K562 (cell line): ENCODE measurements around the gene NME7. TPM values are rescaled to one million over a fixed set of nuclear protein-coding genes. Genes with fewer than 3 reads are reported as not detected.

ENCODE experiments used
- ATAC-seq: fragments of 200-7000 bp; cut with Tn5 transposase; 3 replicates; pipeline ENCODE4 v1.9.1; 2020; ENCODE audit warnings: moderate library complexity
- BruUV-seq: library from RNA; stranded (reverse); fragments of 400-500 nt; replicated peaks from 2 replicates; lab custom pipeline; 2021; lab: Mats Ljungman, UMichigan
- CTCF ChIA-PET: fragments of 300-600 bp; formaldehyde crosslinking; extraction: SDS; loops from one replicate; lab custom pipeline; 2021; ENCODE audit warnings: low intra/inter-chr PET ratio; lab: Yijun Ruan, JAX
- POLR2A ChIA-PET: fragments of 300-600, 350-650 bp; sonication (Branson Sonifier 250); formaldehyde crosslinking; extraction: SDS; loops from one replicate; lab custom pipeline; 2021; ENCODE audit warnings: antibody characterized with exemption, inconsistent platforms; lab: Yijun Ruan, JAX
- DNase-seq, 4 experiments: peaks; one replicate each; pipeline versions ENCODE4 v3.0.0 to v3.0.0-alpha.2; 2011 to 2018; ENCODE audit warnings: low spot score in 3 of 4, mixed read lengths in 3 of 4; ENCODE audit errors: extremely low read depth in 1 of 4
- FAIRE-seq: peaks from 2 replicates; lab custom pipeline; 2011; peaks lifted over from hg19 to GRCh38; lab: Jason Lieb, UNC
- H2AFZ ChIP-seq: 2 replicates; pipeline ENCODE4 v1.6.0; 2011; ENCODE audit warnings: low read depth, low read length, control low read depth, inconsistent platforms
- H3K27ac ChIP-seq: fragments of 200-600 bp; 3 replicates; pipeline ENCODE4 v1.8.0; 2011; ENCODE audit warnings: low read depth, mild to moderate bottlenecking, control low read depth, inconsistent platforms, low read length, moderate library complexity, mixed read lengths; ENCODE audit errors: extremely low read depth
- H3K27me3 ChIP-seq, 2 experiments: fragments of 300-600 bp in 1 of 2; 2 replicates in 1 of 2; 3 replicates in 1 of 2; pipeline versions ENCODE4 v1.6.0 to v1.8.0; 2011; ENCODE audit warnings: inconsistent platforms in 2 of 2, low read length in 2 of 2, mild to moderate bottlenecking in 1 of 2, mixed read lengths in 1 of 2, moderate library complexity in 1 of 2; ENCODE audit not compliant: control insufficient read depth in 2 of 2, insufficient read depth in 2 of 2
- H3K36me3 ChIP-seq: fragments of 300-600 bp; 3 replicates; pipeline ENCODE4 v1.8.0; 2011; ENCODE audit warnings: mild to moderate bottlenecking, low read length, inconsistent platforms; ENCODE audit not compliant: control insufficient read depth, insufficient read depth
- H3K4me1 ChIP-seq, 2 experiments: fragments of 200-600 bp in 1 of 2; replicated peaks in 1 of 2; 2 replicates in 1 of 2; 3 replicates in 1 of 2; pipeline versions ENCODE4 v1.5.1 to v1.8.0; 2011; ENCODE audit warnings: inconsistent platforms in 2 of 2, low read length in 2 of 2, mild to moderate bottlenecking in 1 of 2, mixed read lengths in 1 of 2, moderate library complexity in 1 of 2; ENCODE audit not compliant: control insufficient read depth in 2 of 2, insufficient read depth in 2 of 2
- H3K4me2 ChIP-seq: 2 replicates; pipeline ENCODE4 v1.6.1; 2011; ENCODE audit warnings: low read length, control low read depth, inconsistent platforms, mixed read lengths; ENCODE audit not compliant: insufficient read depth
- H3K4me3 ChIP-seq: fragments of 200-600 bp; sonication (generic), shearing (Covaris generic); 2 replicates; pipeline ENCODE4 v1.5.1; 2016; ENCODE audit warnings: control low read depth, inconsistent platforms
- H3K79me2 ChIP-seq: fragments of 200-600 bp; 3 replicates; pipeline ENCODE4 v1.8.0; 2011; ENCODE audit warnings: low read length, inconsistent platforms; ENCODE audit not compliant: control insufficient read depth, insufficient read depth
- H3K9ac ChIP-seq, 2 experiments: 2 replicates each; pipeline versions ENCODE4 v1.6.0 to v1.6.1; 2011; ENCODE audit warnings: low read depth in 2 of 2, low read length in 2 of 2, control low read depth in 1 of 2, inconsistent platforms in 1 of 2, mild to moderate bottlenecking in 1 of 2, mixed read lengths in 1 of 2; ENCODE audit not compliant: insufficient read depth in 1 of 2
- H3K9me1 ChIP-seq: one replicate; pipeline ENCODE4 v1.6.0; 2011; ENCODE audit warnings: inconsistent platforms, mild to moderate bottlenecking, low read length, moderate library complexity; ENCODE audit not compliant: control insufficient read depth, insufficient read depth
- H3K9me3 ChIP-seq: replicated peaks from 2 replicates; pipeline ENCODE4 v1.5.1; 2011; ENCODE audit warnings: low read depth, low read length, inconsistent platforms; ENCODE audit not compliant: control insufficient read depth, insufficient read depth
- H4K20me1 ChIP-seq: replicated peaks from 2 replicates; pipeline ENCODE4 v1.6.1; 2011; ENCODE audit warnings: low read length, inconsistent platforms, mixed read lengths; ENCODE audit not compliant: control insufficient read depth, insufficient read depth
- BRCA1 ChIP-seq, 2 experiments: fragments of 450-650 bp in 1 of 2; sonication (generic) in 1 of 2; formaldehyde crosslinking in 1 of 2; IDR thresholded peaks; 2 replicates each; pipeline versions ENCODE4 v1.5.0 to v1.6.1; 2017 to 2020; ENCODE audit warnings: mild to moderate bottlenecking in 1 of 2, missing genetic modification reagents in 1 of 2
- CAMTA2 ChIP-seq: fragments of 250-450 bp; sonication (Bioruptor Pico); conservative IDR thresholded peaks from 2 replicates; pipeline ENCODE4 v1.5.1; 2022
- DACH1 ChIP-seq: fragments of 450-650 bp; IDR thresholded peaks from 2 replicates; pipeline ENCODE4 v1.6.1; 2018; ENCODE audit not compliant: partially characterized antibody
- FOS ChIP-seq: IDR thresholded peaks from 3 replicates; pipeline ENCODE4 v1.6.1; 2011; ENCODE audit not compliant: insufficient read length; ENCODE audit errors: extremely low read depth
- FOXA3 ChIP-seq, 2 experiments: fragments of 450-650 bp in 1 of 2; sonication (generic) in 1 of 2; formaldehyde crosslinking; IDR thresholded peaks in 1 of 2; conservative IDR thresholded peaks in 1 of 2; 2 replicates each; pipeline versions ENCODE4 v1.4.0 to v1.8.0; 2020 to 2022; ENCODE audit warnings: mild to moderate bottlenecking in 2 of 2, missing genetic modification reagents in 1 of 2
- GABPA ChIP-seq: fragments of 200-800 bp; sonication (Bioruptor generic); conservative IDR thresholded peaks from 2 replicates; pipeline ENCODE4 v1.6.1; 2016; ENCODE audit warnings: low read depth, missing genetic modification characterization, missing compliant biosample characterization
- HDAC3 ChIP-seq: fragments of 450-650 bp; IDR thresholded peaks from 2 replicates; pipeline ENCODE4 v1.6.1; 2018; ENCODE audit warnings: borderline replicate concordance, mild to moderate bottlenecking, moderate library complexity; ENCODE audit not compliant: partially characterized antibody
- KAT2B ChIP-seq: IDR thresholded peaks from one replicate; pipeline ENCODE4 v1.6.1; 2012; ENCODE audit warnings: low read depth, mild to moderate bottlenecking, control low read depth, inconsistent platforms, low read length, moderate library complexity
- PRMT5 ChIP-seq: sonication (generic); formaldehyde crosslinking; IDR thresholded peaks from 2 replicates; pipeline ENCODE4 v1.5.0; 2020; ENCODE audit warnings: missing genetic modification reagents
- SAFB ChIP-seq: fragments of 200-400 bp; formaldehyde crosslinking; IDR thresholded peaks from 2 replicates; pipeline ENCODE4 v1.6.1; 2017; ENCODE audit warnings: low read depth, low read length, borderline replicate concordance
- SNRNP70 ChIP-seq: fragments of 200-400 bp; formaldehyde crosslinking; optimal IDR thresholded peaks from 2 replicates; pipeline ENCODE3; 2017; ENCODE audit warnings: low read depth, low read length
- TAF7 ChIP-seq: fragments of 450-650 bp; IDR thresholded peaks from 2 replicates; pipeline ENCODE4 v1.6.1; 2016; ENCODE audit warnings: missing genetic modification characterization, missing compliant biosample characterization
- U2AF1 ChIP-seq: fragments of 200-400 bp; formaldehyde crosslinking; optimal IDR thresholded peaks from 2 replicates; pipeline ENCODE3; 2017; ENCODE audit warnings: mild to moderate bottlenecking, low read depth, low read length, moderate library complexity
- ZNF79 ChIP-seq: fragments of 250-450 bp; sonication (Bioruptor Pico); IDR thresholded peaks from 2 replicates; pipeline ENCODE4 v1.4.0; 2020; ENCODE audit warnings: low read depth, mild to moderate bottlenecking, moderate library complexity
- WGBS: fragments of 100-300 bp; shearing (Covaris generic); methylation state at CpG from one replicate; pipeline ENCODE4 v1.1.6; 2016; ENCODE audit warnings: low coverage, mixed read lengths; ENCODE audit not compliant: insufficient coverage; ENCODE audit errors: missing lambda C conversion rate; 5-methylcytosine and 5-hydroxymethylcytosine counted together
- in situ Hi-C: fragments of 300-500 bp; cut with MboI; formaldehyde crosslinking; loops from 4 replicates; pipeline ENCODE4 v1.15.0; 2018; ENCODE audit warnings: inconsistent platforms, mixed read lengths
- intact Hi-C: fragments of 100-400 bp; cut with micrococcal nuclease; formaldehyde crosslinking; loops from 2 replicates; pipeline ENCODE4 v1.14.2; 2022
- polyA plus RNA-seq, 8 experiments: library from polyadenylated mRNA; depleted of rRNA in 4 of 8; stranded (reverse) in 5 of 8; unstranded in 3 of 8; fragments of >200 nt; fragmentation: Nextera tagmentation in 2 of 8; fragmentation: Illumina TruSeq in 1 of 8; extraction: Ambion mirVana in 2 of 8; extraction: Trizol in 1 of 8; gene quantifications; 2 replicates each; pipeline versions ENCODE4 v1.2.1 to v1.2.3, GENCODE V29; 2011 to 2014; ENCODE audit warnings: inconsistent platforms in 1 of 8, missing spikeins in 1 of 8
- total RNA-seq, 7 experiments: library from RNA; depleted of rRNA in 6 of 7; stranded (reverse); fragments of >200 nt in 6 of 7; fragmentation: Illumina TruSeq in 2 of 7; extraction: Trizol in 2 of 7; gene quantifications; 2 replicates each; pipeline versions ENCODE4 v1.2.1 to v1.2.3, GENCODE V29; 2011 to 2021; ENCODE audit warnings: low replicate concordance in 1 of 7
- TF ChIP-seq, protein P1 (sequence below): fragments of 450-650 bp; IDR thresholded peaks from 2 replicates; pipeline ENCODE4 v1.6.1; 2016; ENCODE audit warnings: low read depth, mild to moderate bottlenecking, moderate library complexity
- TF ChIP-seq, protein P2 (sequence below): fragments of 450-650 bp; formaldehyde crosslinking; IDR thresholded peaks from 2 replicates; pipeline ENCODE4 v1.4.0; 2022; ENCODE audit warnings: mild to moderate bottlenecking, moderate library complexity
- TF ChIP-seq, protein P3 (sequence below): fragments of 250-450 bp; sonication (Bioruptor Pico); IDR thresholded peaks from 2 replicates; pipeline ENCODE4 v1.8.0; 2021; ENCODE audit warnings: moderate library complexity, mild to moderate bottlenecking, inconsistent platforms

The NME7 gene
- total and polyA plus RNA-seq, 9 of the 15 experiments (the other 6 are each of a cell fraction or from before 2014, with no cell fraction given): 7.9 to 43.2 (median 23.9) TPM

DNA sequence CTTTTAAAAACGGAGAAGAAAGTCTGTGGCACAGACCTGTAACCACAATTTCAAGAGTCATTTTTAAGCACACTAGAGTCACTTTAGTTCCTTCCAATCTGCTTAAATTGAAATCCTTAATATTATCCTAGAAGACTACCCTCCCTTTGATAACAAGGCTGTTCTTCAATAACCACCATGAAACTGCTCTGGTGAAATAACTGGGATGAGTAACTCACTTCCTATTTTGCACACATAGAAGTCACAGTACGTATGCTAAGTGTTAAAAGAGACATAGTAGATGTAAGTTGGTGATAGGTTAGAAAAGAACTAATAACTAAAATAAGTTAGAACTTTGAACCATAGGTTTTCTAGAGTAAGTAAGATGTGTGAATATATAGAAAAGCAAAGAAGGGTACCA lies 107.8 kb downstream of the NME7 start:
- no peak overlapping the region for H3K27ac ChIP-seq
- TF ChIP-seq PRMT5 (CRISPR knock-in tag) (no peak), FOS (no peak), DACH1 (no peak), TAF7 (tag) (no peak), SAFB (no peak), ZNF79 (CRISPR knock-in tag) (no peak), U2AF1 (no peak), HDAC3 (no peak), CAMTA2 (no peak), BRCA1 (IDR thresholded peaks at IDR 0.05) (no peak), BRCA1 (CRISPR knock-in tag; IDR thresholded peaks at IDR 0.05) (no peak), FOXA3 (CRISPR knock-in tag; conservative IDR thresholded peaks at IDR 0.05 in 1 of 2, IDR thresholded peaks at IDR 0.05 in 1 of 2) (no peak), GABPA (tag) (no peak), SNRNP70 (no peak), KAT2B (no peak)
- TF ChIP-seq, protein P1, sequence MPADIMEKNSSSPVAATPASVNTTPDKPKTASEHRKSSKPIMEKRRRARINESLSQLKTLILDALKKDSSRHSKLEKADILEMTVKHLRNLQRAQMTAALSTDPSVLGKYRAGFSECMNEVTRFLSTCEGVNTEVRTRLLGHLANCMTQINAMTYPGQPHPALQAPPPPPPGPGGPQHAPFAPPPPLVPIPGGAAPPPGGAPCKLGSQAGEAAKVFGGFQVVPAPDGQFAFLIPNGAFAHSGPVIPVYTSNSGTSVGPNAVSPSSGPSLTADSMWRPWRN: no peak
- TF ChIP-seq, protein P2, sequence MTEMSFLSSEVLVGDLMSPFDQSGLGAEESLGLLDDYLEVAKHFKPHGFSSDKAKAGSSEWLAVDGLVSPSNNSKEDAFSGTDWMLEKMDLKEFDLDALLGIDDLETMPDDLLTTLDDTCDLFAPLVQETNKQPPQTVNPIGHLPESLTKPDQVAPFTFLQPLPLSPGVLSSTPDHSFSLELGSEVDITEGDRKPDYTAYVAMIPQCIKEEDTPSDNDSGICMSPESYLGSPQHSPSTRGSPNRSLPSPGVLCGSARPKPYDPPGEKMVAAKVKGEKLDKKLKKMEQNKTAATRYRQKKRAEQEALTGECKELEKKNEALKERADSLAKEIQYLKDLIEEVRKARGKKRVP (CRISPR knock-in tag): no peak
- TF ChIP-seq, protein P3, sequence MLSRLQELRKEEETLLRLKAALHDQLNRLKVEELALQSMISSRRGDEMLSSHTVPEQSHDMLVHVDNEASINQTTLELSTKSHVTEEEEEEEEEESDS (CRISPR knock-in tag): no peak
- DNase-seq (no peak), ATAC-seq (no peak), FAIRE-seq (no peak)
- POLR2A ChIA-PET: no interaction called here
- intact Hi-C loops (no loop called here), in situ Hi-C loops (no loop called here)
- WGBS: 26% methylated on average over 2 of the region's 2 CpGs
- H3K9ac ChIP-seq: no peak overlapping the region
- H3K9me3 ChIP-seq: no peaks in the 10 kb centered on the region
- H3K4me3 ChIP-seq: no peak overlapping the region
- H2AFZ ChIP-seq: no peak overlapping the region
- no peak overlapping the region for H3K4me2 ChIP-seq
- H3K79me2 ChIP-seq: no peaks in the 10 kb centered on the region
- H3K9me1 ChIP-seq: no peaks in the 10 kb centered on the region
- no peaks in the 10 kb centered on the region for H3K36me3 ChIP-seq
- CTCF ChIA-PET: no interaction called here
- no TSS peak for BruUV-seq
- no peaks in the 10 kb centered on the region for H3K27me3 ChIP-seq
- no peaks in the 10 kb centered on the region for H4K20me1 ChIP-seq
- no peaks in the 10 kb centered on the region for H3K4me1 ChIP-seq
